DMS114 treated with DMSO at 0.1 percent for 48 hours (cell line): ENCODE data around the gene RAB7A.
"Not testable (repeated sequence)": the region's sequence is repeated elsewhere in the genome, so short reads cannot be mapped to it uniquely, and the experiment has no call there.

ENCODE experiments used
- DNase-seq: peaks from one replicate; lab custom pipeline; 2025; ENCODE audit not compliant: unreplicated experiment; lab: John Stamatoyannopoulos, UW

RAB7A gene

DNA sequence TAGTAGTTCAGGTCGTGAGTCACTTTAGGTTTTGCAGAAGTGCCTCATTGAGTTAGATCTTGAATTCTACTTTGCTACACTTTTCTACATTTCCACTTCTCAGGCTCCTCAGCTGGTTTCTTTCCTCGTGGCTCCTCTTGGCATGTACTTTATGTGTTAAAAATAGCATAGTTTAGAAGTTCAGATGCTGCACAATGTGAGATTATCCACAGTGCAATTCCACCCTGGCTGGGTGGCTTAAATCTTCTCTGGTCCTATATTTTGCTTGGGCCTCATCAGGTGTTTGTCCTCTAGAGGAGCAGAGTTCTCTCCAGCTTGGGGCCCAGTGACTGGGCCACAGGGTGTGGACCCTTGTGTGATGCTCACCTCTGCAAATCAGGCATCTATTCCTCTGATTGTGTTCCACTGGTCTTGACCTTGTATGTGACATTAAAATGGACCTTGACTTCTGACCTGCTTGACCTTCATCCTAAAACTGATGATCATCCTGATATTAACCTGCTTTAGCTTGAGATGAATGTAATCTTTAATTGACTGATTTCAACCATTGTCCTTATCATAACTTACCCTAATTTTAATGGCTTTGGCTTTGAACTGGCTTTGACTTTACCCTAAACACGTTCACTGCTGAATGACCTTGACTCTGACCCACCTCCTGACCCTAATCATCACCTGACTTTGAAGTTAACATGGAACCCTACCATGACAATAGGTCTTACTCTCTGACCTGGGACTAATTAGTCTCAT, 89.5 kb downstream of the RAB7A start:
- no peak for DNase-seq

DNA sequence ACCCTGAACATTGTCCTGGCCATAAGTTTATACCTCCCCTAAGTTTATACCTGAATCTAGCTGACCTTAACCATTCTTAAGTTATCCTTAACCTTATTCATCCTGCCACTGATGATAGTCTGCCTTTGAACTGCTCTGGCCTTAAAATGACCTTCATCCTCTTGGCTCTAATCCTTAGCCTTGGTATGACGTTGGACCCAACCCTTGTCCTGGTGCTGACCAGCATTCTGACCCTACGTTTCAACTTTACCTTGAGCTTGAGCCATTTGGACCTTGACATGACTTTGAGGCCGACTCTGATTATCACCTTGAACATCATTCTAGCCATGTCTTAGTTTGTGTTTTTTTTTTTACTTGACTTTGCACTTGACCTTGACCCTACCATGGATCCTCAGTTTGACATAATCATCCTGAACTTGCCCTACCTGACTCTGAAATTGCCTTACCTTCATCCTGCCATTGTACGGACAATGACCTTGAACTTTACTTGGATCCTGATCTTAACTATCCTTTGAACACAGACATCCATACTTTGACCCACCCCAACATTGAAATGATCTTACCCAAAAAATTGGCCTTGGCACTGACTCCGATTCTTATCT, 92.3 kb downstream of the RAB7A start:
- DNase-seq, result no peak

- DNase-seq, result no peak
These were observed 94.4 kb downstream of the RAB7A start for GRCh38 chr3:128820252-128820839.

- DNase-seq, result no peak
These were observed 97.0 kb downstream of the RAB7A start for GRCh38 chr3:128823008-128823407.

DNA sequence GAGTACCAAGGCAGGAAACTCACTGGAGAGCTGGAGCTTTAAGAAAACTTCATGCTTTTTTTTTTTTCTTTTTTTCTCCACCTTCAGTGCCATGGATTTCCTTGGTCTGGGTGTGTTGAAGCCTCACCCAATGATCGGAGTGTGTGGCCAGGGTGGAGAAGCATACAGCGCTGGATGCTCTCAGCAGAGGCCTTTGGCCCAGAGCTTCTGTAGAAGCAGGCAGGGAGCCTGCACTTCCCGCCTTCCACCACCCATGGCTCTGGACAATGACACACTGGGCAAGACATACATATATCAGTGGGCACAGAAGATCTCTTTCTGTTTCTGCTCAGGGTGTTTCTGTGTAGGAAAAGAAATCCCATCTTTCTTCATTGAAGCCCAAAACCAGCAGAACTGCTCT, 97.6 kb downstream of the RAB7A start:
- no peak for DNase-seq

DNA sequence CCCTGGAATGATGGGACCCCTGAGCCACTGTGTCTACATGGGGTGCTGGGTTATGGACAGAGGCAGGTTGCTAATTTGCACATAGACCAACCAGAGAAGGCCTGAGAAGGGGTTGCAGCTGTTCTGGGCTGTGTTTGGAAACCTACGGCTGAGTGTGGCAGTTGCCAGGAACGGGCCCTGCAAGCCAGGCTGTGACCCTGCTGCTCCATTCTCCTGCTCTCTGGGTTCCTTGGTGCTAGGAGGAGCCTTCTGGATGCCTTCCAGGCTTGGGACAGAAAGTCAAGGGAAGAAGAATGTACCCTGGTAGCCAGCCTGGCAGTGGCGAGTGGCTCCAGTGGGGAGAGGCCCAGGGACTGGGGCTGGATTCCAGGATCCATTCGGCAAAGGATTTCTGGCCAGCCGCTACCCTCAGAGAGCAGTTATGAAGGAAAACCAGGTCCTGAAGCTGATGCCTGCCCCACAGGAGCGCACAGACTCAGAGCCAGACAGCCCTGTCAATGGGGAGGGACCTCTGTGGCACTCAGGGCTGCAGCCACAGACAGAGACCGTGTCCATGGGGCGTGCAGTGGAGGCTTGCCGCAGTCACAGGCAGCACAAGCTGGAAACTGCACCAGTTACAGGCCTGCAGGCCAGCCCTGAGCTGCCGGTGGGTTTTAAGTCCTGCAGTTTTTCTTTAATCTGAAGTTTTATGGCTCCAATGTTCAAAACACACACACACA, 98.3 kb downstream of the RAB7A start:
- DNase-seq, result no peak

GRCh38 chr3:128825117-128825725, 99.2 kb downstream of the RAB7A start:
- no peak for DNase-seq

DNA sequence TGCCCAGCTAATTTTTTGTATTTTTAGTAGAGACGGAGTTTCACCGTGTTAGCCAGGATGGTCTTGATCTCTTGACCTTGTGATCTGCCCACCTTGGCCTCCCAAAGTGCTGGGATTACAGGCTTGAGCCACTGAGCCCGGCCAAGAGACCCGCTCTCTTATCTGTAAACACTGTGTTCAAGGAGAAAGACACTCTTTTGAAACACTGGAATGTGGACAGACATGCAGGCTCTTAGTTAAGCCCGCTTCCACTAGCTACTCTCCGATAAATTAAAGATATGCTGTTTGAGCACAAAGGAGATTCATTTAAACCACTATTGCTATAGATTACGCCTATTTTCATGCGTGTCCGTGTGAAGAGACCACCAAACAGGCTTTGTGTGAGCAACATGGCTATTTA, 103.1 kb downstream of the RAB7A start:
- not testable (repeated sequence) for DNase-seq

GRCh38 chr3:128829925-128830625, 104.1 kb downstream of the RAB7A start:
- not testable (repeated sequence) for DNase-seq

DNA sequence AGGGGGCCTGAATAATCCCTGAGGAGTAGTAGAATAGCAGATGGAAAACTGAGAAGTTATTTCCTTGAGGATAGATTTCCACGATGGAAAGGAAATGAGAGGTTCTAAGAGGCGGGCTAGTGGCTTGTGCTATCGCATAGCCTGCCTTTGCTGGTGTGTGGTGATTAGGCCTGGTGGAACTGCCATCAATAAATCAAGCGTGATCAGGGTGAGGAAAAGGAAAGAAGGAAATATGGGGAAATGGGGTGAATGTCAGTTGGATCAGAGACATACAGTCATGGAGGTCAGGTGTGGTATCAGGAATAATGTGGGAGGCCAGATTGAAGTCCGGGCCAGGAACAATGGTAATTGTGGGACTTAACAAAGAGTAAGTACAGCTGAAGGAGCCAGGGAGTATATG, 104.8 kb downstream of the RAB7A start:
- not testable (repeated sequence) for DNase-seq

- DNase-seq, result not testable (repeated sequence)
These were observed 107.0 kb downstream of the RAB7A start for GRCh38 chr3:128832979-128833378.

GRCh38 chr3:128835096-128835495, 109.1 kb downstream of the RAB7A start:
- DNase-seq, result no peak

- DNase-seq, result no peak
These were observed 116.2 kb downstream of the RAB7A start for GRCh38 chr3:128841926-128842920.

- DNase-seq, result no peak
These were observed 118.5 kb downstream of the RAB7A start for GRCh38 chr3:128844502-128844901.

DNA sequence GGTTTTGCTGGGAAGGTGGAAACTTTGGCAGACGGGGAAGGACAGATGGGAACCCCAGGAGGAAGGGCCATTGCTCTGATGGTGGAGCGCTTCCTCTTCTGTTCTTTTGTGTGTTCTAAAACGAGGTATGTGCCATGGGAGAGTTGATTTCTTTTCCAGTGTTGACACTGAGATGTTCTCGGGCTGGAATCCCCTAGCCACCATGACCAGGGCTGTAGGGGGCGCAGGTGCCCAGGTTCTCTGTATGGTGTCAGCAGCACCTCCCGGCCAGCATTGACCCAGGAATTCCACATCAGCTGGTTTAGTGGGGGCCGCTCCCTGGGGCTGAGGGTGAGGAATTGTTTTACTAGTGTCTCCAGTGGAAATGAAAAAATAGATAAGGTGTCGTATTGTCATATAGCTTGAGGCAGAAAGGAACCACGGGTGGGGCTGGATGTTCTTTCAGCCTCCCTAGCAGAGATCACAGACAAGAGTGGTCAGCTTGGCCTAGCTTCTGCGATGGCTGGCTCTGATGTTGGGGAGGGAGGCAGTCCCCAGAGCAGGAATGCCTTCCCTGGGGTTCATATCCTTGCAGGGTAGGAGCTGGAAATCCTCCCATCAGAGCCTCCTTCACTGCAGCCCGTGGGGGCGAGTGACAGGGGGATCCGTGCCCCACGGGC, 119.3 kb downstream of the RAB7A start:
- DNase-seq, result no peak

DNA sequence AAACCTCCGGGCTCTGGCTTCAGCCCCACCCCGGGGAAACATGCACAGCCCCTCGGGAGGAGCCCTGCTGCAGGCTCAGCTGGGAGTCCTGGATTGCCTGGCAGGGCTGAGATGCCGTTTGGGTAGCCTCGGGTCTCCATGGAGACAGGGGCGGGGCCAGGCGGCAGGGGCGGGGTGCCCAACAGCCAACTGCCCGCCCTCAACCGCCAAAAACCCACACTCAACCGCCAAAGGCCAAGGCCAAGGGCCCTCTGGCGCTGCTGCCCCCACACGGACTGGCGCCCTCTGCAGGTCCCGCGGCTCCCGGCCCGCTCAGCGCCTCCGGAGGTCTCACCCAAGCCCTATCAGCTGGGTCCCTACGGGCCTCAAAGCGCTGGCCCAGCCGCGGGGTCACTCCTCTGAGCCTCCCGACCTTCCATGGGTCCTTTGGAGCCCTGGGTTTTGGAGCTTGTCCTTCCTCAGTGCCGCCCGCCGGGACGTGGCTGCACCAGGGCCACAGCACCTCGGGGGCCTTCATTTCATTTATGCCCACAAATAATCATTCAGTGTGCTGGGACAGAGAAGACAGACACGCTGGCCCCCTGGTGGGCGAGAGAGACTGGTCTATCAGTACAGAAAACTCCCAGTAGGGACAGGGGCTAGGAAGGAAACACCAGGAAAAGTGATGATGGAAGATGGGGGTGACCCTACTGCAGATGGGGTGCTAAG, 119.9 kb downstream of the RAB7A start:
- peak; percentile 56 for DNase-seq

GRCh38 chr3:128846486-128846891, 120.5 kb downstream of the RAB7A start:
- no peak for DNase-seq

DNA sequence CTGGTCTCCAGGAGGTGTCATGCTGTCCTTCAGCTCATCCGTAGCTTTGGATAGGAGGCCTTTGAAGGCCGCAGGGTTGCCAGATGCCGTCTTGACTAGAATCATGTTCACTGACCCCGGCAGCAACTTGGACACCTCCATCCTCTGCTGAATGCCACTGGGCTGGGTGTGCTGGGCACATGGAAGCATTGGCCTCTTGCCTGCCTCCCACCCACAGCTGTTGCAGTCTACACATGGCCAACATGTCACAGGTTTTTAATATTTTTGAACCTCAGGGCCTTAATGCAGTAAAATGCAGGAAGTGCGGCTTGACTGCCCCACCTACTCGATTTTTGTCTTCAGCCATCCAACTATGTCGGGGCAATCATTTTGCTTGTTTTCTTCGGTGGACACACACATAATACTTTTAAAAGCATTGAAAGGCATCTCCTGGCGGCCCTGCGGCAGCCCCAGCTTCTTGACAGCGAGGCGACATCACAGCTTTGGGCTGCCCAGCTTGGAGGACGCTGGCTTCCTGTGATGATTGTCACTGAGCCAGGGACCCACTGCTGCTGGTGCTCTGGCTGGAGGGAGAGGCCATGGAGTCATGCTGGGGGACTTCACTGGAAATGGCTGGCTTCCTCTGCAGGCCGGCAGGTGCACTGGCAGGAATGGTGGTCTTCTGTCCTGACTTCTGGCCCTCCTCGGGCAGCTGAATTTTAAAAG, 121.8 kb downstream of the RAB7A start:
- no peak for DNase-seq
